ENCODE data around the gene GSG1L. TPM values are rescaled to one million over a fixed set of nuclear protein-coding genes. Genes with fewer than 3 reads are reported as not detected.

The GSG1L gene
- total RNA-seq, 4 donors from 2014 or later = not detected

GRCh38 chr16:27759301-27759871 lies 304.1 kb downstream of the GSG1L start:
- Histone ChIP-seq H3K27me3 (no peaks in the 10 kb centered on the region), H3K4me3 (no peak overlapping the region), H3K9me3 (no peaks in the 10 kb centered on the region), H3K36me3 (peaks cover 0 to 38% (median 0%) of the 10 kb centered on the region in 3 donors), H3K4me1 (no peaks in the 10 kb centered on the region), H3K27ac (no peak overlapping the region)
- TF ChIP-seq POLR2A (IDR thresholded peaks at IDR 0.05) = no peak
- TF ChIP-seq CTCF (IDR thresholded peaks at IDR 0.05) = no peak
- no peak for DNase-seq

DNA sequence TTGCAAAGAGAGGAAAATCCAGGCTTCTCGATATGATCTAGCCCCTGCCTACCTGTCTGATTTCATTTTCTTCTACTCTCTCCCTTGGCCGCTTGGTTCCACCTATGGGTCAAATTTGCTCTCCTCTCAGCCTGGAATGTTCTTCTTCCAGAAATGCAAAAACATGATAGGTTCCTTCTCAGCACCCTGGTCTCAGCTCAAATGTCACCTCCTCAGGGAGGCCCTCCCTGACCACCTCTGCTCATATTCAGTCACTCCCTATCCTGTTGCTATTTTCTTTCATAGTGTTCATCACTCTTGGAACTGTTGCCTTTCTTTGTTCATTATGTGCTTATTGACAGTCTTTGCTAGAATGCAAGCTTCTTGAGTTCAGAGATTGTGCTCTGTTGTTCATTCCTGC lies 305.0 kb downstream of the GSG1L start:
- no peaks in the 10 kb centered on the region for H3K4me1 ChIP-seq
- no peaks in the 10 kb centered on the region for H3K27me3 ChIP-seq
- no peak overlapping the region for H3K27ac ChIP-seq
- H3K36me3 ChIP-seq = peaks cover 0 to 34% (median 0%) of the 10 kb centered on the region in 3 donors
- H3K9me3 ChIP-seq = no peaks in the 10 kb centered on the region
- H3K4me3 ChIP-seq = no peak overlapping the region
- TF ChIP-seq POLR2A (IDR thresholded peaks at IDR 0.05) (no peak), CTCF (IDR thresholded peaks at IDR 0.05) (no peak)
- DNase-seq = no peak

- Histone ChIP-seq H3K36me3 (peaks cover 0 to 20% (median 0%) of the 10 kb centered on the region in 3 donors), H3K4me1 (no peaks in the 10 kb centered on the region), H3K9me3 (no peaks in the 10 kb centered on the region), H3K27me3 (no peaks in the 10 kb centered on the region), H3K27ac (no peak overlapping the region), H3K4me3 (no peak overlapping the region)
- TF ChIP-seq CTCF (IDR thresholded peaks at IDR 0.05) (no peak), POLR2A (IDR thresholded peaks at IDR 0.05) (no peak)
- DNase-seq = no peak
These were observed 307.1 kb downstream of the GSG1L start for GRCh38 chr16:27756206-27756970.

DNA sequence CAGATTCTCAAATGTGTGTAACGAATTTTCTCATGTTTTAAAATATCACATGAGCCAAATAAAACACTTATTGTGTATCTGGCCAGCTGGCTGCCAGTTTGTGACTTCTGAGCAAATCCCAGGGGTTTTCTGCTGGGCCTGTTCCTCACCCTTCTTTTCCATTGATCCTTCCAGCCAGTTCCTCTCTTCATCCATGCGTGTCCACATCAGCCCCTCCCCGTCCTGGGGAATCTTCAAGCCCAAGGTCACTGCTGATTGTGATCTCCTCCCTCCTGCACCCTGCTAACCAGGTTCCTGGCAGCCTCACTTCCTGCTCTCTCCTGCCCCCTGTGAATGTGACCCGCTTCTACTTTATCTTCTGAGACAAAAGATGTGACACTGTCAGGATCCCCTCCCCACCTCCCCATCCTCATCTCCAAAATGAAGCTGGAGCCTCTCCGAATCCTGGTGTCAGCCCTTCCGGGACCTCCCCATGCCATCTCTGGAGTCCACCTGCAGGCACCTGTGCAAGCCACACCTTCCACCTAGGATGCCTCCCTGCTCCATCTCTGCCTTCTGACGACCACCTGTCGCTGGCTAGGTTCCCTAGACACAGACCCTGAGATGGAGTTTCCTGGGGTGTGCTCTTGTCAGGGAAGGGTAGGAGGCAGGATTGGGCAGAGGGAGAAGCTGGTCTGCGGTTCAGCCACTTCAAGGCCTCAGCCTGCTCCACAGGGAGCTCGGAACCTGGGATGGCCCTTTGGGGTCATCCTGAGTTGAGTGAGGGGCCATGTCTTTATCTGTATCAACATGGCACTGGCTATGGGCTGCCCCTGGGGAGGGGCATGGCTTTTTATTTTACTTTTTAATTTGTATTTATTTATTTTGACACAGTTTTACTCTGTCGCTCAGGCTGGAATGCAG lies 308.5 kb downstream of the GSG1L start:
- TF ChIP-seq POLR2A (IDR thresholded peaks at IDR 0.05) = no peak
- no peak for TF ChIP-seq CTCF (IDR thresholded peaks at IDR 0.05)
- DNase-seq = no peak
- Histone ChIP-seq H3K27me3 (no peaks in the 10 kb centered on the region), H3K27ac (no peak overlapping the region), H3K9me3 (no peaks in the 10 kb centered on the region), H3K4me3 (no peak overlapping the region), H3K36me3 (peaks cover 0 to 21% (median 0%) of the 10 kb centered on the region in 3 donors), H3K4me1 (no peaks in the 10 kb centered on the region)

DNA sequence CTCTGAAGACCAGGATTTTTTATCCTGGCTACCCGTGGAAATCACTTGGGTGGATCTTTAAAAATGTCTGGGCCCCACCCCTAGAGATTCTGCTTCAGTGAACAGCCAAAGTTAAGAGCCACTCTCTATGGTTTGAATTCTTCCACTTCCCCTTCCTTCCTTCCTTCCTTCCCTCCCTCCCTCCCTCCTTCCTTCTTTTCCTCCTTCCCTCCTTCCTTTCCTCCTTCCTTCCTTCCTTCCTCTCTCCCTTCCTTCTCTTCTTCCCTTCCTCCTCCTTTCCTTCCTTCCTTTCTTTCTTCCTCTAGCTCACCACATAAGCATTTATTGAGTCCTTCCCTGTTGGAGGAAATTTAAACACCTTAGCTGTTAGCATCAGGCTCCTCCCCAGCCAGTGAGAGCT lies 310.0 kb downstream of the GSG1L start:
- Histone ChIP-seq H3K4me3 (no peak overlapping the region), H3K9me3 (no peaks in the 10 kb centered on the region), H3K27ac (no peak overlapping the region), H3K27me3 (no peaks in the 10 kb centered on the region), H3K4me1 (peaks cover 0 to 2% (median 0%) of the 10 kb centered on the region in 4 donors), H3K36me3 (peaks cover 0 to 27% (median 0%) of the 10 kb centered on the region in 3 donors)
- no peak for DNase-seq
- no peak for TF ChIP-seq POLR2A (IDR thresholded peaks at IDR 0.05)
- TF ChIP-seq CTCF (IDR thresholded peaks at IDR 0.05) = no peak
